Skeletal muscle tissue (tissue), 4 donors: ENCODE data around the gene RBM17. TPM values are rescaled to one million over a fixed set of nuclear protein-coding genes. Genes with fewer than 3 reads are reported as not detected.
"Not testable (repeated sequence)": the region's sequence is repeated elsewhere in the genome, so short reads cannot be mapped to it uniquely, and the experiment has no call there.

Source experiments
- H3K27ac ChIP-seq: one replicate; pipeline ENCODE4 v1.7.0; 2013; ENCODE audit warnings: mild to moderate bottlenecking, low read depth, low read length, inconsistent platforms
- H3K27me3 ChIP-seq, 3 donors: one replicate each; pipeline ENCODE4 v1.7.0; 2013; ENCODE audit warnings: low read length in 3 of 3; ENCODE audit not compliant: control insufficient read depth in 3 of 3, insufficient read depth in 3 of 3
- H3K36me3 ChIP-seq, 3 donors: one replicate each; pipeline ENCODE4 v1.7.0; 2013; ENCODE audit warnings: low read length in 3 of 3; ENCODE audit not compliant: control insufficient read depth in 3 of 3, insufficient read depth in 3 of 3
- H3K4me1 ChIP-seq, 3 donors: one replicate each; pipeline ENCODE4 v1.7.0; 2013; ENCODE audit warnings: low read length in 3 of 3, mild to moderate bottlenecking in 3 of 3; ENCODE audit not compliant: control insufficient read depth in 3 of 3, insufficient read depth in 3 of 3
- H3K4me3 ChIP-seq, 3 donors: one replicate each; pipeline ENCODE4 v1.7.0; 2013; ENCODE audit warnings: low read length in 3 of 3
- H3K9ac ChIP-seq, 3 donors: one replicate each; pipeline ENCODE4 v1.7.0; 2013; ENCODE audit warnings: low read length in 3 of 3, mild to moderate bottlenecking in 3 of 3, moderate library complexity in 2 of 3, low read depth in 1 of 3
- H3K9me3 ChIP-seq, 3 donors: one replicate each; pipeline ENCODE4 v1.7.0; 2013; ENCODE audit warnings: low read length in 3 of 3; ENCODE audit not compliant: control insufficient read depth in 3 of 3
- total RNA-seq: library from RNA; depleted of rRNA; stranded (reverse); fragments of >200 nt; gene quantifications from one replicate; pipeline ENCODE4 v1.2.3, GENCODE V29; 2014
- donor health status: Osteomylitis.

Gene RBM17
- total RNA-seq, 1 donor from 2014 or later: 41.2 TPM

DNA sequence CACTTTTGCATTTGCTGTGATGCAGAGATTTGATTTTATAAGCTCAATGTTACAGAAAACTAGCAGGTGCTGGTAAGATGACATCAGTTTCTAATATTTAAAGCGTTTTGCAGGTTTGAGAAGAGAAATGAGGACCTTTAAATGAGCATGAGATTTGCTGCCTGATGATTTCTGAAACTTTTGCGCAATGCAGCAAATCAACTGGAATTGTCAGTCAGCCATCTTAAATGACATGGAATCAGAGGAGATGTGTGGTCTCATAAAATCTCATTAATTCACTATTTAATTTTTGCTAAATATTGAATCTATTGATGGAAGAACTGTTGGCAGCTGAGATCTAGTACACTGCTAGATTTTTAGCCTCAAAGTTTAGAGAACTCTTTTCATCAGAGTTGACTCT lies 3.9 kb downstream of the RBM17 start:
- Histone ChIP-seq H3K27ac (no peak overlapping the region), H3K4me1 (peaks cover 27 to 34% (median 34%) of the 10 kb centered on the region in 3 donors)

DNA sequence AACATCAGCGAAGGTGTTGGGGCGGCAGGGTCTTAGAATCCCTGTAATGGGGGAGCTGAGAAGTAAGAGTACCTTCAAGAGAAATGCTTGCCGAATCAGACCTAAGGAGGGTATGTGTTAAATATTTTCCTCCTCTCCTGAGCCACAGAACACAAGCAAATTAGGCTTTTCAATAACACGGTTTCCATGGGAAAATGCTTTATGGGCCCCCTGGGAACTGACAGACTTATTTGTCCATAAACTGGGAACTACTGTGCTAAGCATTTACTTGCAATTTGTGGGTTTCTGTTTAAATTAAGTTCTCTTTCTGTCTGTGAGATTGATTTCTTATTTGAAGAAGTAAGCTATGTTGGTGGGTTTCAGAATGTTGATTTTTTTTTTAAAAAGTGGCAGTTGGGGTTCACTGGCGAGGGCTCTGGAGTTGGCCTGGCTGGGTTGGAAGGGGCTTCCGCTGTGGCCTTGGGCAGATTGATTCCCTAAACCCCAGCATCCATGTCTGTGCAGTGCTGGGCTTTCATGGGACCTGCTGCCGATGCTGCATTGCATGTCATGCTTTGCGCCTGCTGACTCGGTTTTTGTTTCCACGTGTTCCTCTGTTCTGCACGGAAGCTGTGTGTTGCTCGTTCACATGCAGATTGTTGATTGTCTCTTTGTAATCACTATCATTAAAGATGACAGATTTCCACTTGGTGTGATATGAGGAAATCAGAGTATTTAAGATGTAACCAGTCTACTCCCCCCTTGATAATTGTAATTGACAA lies 7.2 kb downstream of the RBM17 start:
- Histone ChIP-seq H3K9ac (peak overlapping the region in 1 of 3 donors; percentile 7), H3K36me3 (peaks cover 8 to 13% (median 12%) of the 10 kb centered on the region in 3 donors), H3K4me3 (no peak overlapping the region), H3K27me3 (no peaks in the 10 kb centered on the region), H3K27ac (no peak overlapping the region), H3K4me1 (peaks cover 16 to 19% (median 18%) of the 10 kb centered on the region in 3 donors), H3K9me3 (no peaks in the 10 kb centered on the region)

More for the DNA sequence above, 3.9 kb downstream of the RBM17 start:
- H3K36me3 ChIP-seq: peaks cover 3 to 8% (median 4%) of the 10 kb centered on the region in 3 donors
- H3K9ac ChIP-seq: no peak overlapping the region
- H3K9me3 ChIP-seq: no peaks in the 10 kb centered on the region
- H3K4me3 ChIP-seq: no peak overlapping the region
- no peaks in the 10 kb centered on the region for H3K27me3 ChIP-seq

DNA sequence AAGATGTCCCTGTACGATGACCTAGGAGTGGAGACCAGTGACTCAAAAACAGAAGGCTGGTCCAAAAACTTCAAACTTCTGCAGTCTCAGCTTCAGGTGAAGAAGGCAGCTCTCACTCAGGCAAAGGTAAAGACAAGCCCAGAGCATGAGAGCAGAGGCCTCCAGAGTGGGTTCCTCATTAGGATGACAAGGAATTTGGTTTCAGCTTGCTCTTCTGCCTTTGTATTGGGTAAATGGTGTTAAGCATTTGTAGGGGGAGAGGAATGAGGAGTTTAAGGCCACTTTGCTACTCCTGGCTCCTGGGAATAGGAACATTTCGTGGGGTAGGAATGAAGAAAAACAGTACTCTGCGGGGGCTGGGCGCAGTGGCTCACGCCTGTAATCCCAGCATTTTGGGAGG lies 8.2 kb downstream of the RBM17 start:
- Histone ChIP-seq H3K9ac (no peak overlapping the region), H3K27ac (no peak overlapping the region), H3K4me1 (peaks cover 9 to 10% (median 10%) of the 10 kb centered on the region in 3 donors), H3K36me3 (peaks cover 9 to 23% (median 17%) of the 10 kb centered on the region in 3 donors), H3K9me3 (no peaks in the 10 kb centered on the region), H3K27me3 (no peaks in the 10 kb centered on the region), H3K4me3 (no peak overlapping the region)

DNA sequence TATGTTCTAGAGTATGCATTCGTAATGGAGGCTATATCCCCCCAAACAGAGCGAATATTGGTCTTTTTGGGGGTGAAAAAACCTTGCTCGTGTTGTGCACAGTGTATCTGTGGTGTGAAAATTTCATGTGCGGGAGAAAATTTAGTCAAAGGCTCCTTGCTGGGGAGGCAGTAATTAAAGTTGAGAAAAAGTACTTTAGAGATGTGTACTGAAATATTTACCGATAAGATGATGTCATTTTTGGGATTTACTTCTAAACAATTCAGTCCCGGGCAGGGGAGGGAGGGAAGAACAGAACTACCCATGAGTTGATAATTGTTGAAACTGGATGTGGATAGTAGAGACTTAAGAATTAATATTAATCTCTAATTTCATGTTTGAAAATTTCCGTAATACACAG lies 9.3 kb downstream of the RBM17 start:
- Histone ChIP-seq H3K4me3 (no peak overlapping the region), H3K9ac (no peak overlapping the region), H3K4me1 (peaks cover 6 to 10% (median 9%) of the 10 kb centered on the region in 3 donors), H3K27ac (no peak overlapping the region), H3K36me3 (peaks cover 16 to 34% (median 24%) of the 10 kb centered on the region in 3 donors), H3K27me3 (no peaks in the 10 kb centered on the region), H3K9me3 (no peaks in the 10 kb centered on the region)

DNA sequence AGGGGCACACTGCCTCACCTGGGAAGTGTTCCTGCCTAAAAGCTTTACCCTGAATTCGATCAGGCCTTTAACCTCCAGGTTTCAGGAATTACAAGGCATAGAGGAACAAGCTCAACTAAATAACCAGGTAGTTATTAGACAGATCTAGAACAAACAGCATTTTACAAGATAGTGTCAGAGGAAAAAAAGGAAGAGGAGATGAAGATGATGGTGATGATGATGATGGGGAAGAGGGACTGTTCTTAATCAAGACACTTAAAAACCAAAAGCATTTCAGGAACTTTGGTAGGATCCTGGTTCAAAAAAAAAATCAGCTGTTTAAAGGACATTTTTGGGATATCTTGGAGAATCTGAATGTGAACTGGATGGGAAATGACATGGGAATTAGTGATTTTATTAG lies 11.5 kb downstream of the RBM17 start:
- H3K27me3 ChIP-seq: no peaks in the 10 kb centered on the region
- H3K4me1 ChIP-seq: peaks cover 6 to 9% (median 8%) of the 10 kb centered on the region in 3 donors
- H3K9ac ChIP-seq: no peak overlapping the region
- H3K9me3 ChIP-seq: no peaks in the 10 kb centered on the region
- no peak overlapping the region for H3K27ac ChIP-seq
- peaks cover 16 to 41% (median 32%) of the 10 kb centered on the region in 3 donors for H3K36me3 ChIP-seq
- no peak overlapping the region for H3K4me3 ChIP-seq

DNA sequence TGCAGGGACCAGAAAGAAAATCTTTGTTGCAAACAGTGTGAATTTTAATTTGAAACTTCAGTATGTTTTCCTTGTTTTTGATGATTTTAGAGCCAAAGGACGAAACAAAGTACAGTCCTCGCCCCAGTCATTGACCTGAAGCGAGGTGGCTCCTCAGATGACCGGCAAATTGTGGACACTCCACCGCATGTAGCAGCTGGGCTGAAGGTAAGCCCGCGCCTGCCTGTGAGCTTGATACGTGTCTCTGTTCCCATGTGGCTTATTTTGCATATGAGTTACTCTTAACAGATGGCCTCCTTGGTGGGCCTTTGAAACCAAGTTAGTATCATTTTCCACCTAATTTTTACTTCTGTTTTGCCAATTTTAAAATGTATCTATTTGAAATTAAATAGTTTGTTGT lies 12.3 kb downstream of the RBM17 start:
- Histone ChIP-seq H3K36me3 (peaks cover 16 to 41% (median 37%) of the 10 kb centered on the region in 3 donors), H3K9ac (no peak overlapping the region), H3K4me3 (no peak overlapping the region), H3K27ac (no peak overlapping the region), H3K9me3 (no peaks in the 10 kb centered on the region), H3K4me1 (peaks cover 0 to 2% (median 1%) of the 10 kb centered on the region in 3 donors), H3K27me3 (no peaks in the 10 kb centered on the region)

DNA sequence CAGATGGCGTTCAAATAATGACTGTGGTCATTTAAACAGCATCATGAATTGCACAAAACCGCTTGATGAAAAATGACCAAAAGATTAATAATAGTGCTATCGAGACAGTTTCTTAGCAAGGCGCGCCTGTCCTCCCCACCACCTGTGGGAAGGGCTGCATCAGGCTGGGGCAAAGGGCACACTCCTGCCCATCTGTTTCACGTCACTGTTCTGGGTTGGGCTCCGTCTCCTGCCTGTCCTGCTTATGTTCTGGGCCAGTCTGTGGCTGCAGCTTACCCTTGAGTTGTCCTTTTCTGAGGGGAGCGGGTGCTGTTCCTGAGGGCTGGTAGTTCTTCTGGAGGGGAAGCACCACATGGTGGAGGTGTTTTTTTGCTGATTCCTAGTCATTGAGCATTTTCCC lies 13.3 kb downstream of the RBM17 start:
- Histone ChIP-seq H3K9ac (no peak overlapping the region), H3K27ac (no peak overlapping the region), H3K4me1 (no peaks in the 10 kb centered on the region), H3K9me3 (no peaks in the 10 kb centered on the region), H3K27me3 (no peaks in the 10 kb centered on the region), H3K36me3 (peaks cover 14 to 45% (median 44%) of the 10 kb centered on the region in 3 donors), H3K4me3 (no peak overlapping the region)

DNA sequence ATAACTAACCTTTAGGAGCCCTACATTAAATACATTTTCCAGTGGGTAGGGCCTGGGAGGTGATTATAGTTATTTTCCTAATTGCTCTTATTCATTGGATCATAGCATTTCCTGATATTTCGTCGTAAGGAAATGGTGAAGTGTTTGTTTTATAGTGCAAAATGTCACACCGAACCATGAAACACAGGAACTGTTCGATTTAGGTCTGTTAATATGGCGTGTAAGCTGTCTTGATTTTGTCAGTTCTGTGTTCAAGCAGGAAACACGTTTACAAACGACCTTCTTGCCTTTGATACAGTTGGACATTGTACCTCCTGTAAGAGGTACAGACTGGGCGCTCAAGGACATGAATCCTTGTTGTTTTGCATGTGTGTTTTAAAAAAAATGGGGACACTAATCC lies 14.8 kb downstream of the RBM17 start:
- H3K9ac ChIP-seq: no peak overlapping the region
- H3K27ac ChIP-seq: no peak overlapping the region
- H3K9me3 ChIP-seq: no peaks in the 10 kb centered on the region
- H3K36me3 ChIP-seq: peaks cover 17 to 49% (median 47%) of the 10 kb centered on the region in 3 donors
- no peaks in the 10 kb centered on the region for H3K4me1 ChIP-seq
- H3K27me3 ChIP-seq: no peaks in the 10 kb centered on the region
- no peak overlapping the region for H3K4me3 ChIP-seq

DNA sequence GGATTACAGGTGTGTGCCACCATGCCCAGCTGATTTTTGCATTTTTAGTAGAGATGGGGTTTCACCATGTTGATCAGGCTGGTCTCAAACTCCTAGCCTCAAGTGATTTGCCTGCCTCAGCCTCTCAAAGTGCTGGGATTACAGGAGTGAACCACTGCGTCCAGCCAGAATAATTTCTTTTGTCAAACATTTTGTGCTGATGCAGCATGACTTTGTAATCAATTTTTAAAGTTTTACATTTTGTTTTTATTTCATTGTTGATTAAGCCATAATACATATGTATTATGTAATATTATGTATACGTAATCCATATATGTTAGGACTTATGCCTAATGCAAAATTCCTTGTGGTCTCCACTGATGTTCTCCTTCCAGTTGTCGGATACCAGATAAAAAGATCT lies 18.8 kb downstream of the RBM17 start:
- not testable (repeated sequence) for H3K4me3 ChIP-seq, H3K27me3 ChIP-seq

DNA sequence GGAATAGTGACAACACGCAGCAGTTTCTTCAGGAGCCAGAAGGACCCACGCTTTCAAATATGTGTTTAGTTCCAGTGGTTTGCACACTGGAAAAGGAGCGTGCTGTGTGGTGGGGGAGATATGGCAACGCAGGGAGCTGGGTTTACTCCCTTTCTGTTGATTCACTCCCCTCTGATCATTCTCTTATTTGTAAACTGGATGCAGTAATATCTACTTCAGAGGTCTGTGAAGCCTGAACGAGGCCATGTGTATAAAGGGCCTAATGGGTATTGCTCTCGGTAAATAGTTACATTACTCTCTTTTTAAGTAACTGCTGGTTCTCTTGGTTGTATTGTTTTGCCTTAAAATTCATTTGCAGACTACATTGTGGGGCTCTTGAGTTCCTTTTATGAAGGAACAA lies 19.2 kb downstream of the RBM17 start:
- no peaks in the 10 kb centered on the region for H3K9me3 ChIP-seq
- no peak overlapping the region for H3K4me3 ChIP-seq
- no peak overlapping the region for H3K27ac ChIP-seq
- H3K4me1 ChIP-seq: peaks cover 6 to 8% (median 7%) of the 10 kb centered on the region in 3 donors
- no peaks in the 10 kb centered on the region for H3K27me3 ChIP-seq
- no peak overlapping the region for H3K9ac ChIP-seq
- H3K36me3 ChIP-seq: peaks cover 30 to 70% (median 51%) of the 10 kb centered on the region in 3 donors

More for the DNA sequence above, 18.8 kb downstream of the RBM17 start:
- peaks cover 33 to 67% (median 54%) of the 10 kb centered on the region in 3 donors for H3K36me3 ChIP-seq
- H3K4me1 ChIP-seq, H3K27ac ChIP-seq, H3K9me3 ChIP-seq, H3K9ac ChIP-seq: not testable (repeated sequence)
